Ammon's horn (tissue), 1 donor: ENCODE data around the gene PAIP2B.
"Not testable (repeated sequence)": the region's sequence is repeated elsewhere in the genome, so short reads cannot be mapped to it uniquely, and the experiment has no call there.

ENCODE experiments used
- DNase-seq: peaks from one replicate; pipeline ENCODE4 v3.0.0-alpha.2; 2016; ENCODE audit warnings: low spot score

The PAIP2B gene, protein sequence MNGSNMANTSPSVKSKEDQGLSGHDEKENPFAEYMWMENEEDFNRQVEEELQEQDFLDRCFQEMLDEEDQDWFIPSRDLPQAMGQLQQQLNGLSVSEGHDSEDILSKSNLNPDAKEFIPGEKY

DNA sequence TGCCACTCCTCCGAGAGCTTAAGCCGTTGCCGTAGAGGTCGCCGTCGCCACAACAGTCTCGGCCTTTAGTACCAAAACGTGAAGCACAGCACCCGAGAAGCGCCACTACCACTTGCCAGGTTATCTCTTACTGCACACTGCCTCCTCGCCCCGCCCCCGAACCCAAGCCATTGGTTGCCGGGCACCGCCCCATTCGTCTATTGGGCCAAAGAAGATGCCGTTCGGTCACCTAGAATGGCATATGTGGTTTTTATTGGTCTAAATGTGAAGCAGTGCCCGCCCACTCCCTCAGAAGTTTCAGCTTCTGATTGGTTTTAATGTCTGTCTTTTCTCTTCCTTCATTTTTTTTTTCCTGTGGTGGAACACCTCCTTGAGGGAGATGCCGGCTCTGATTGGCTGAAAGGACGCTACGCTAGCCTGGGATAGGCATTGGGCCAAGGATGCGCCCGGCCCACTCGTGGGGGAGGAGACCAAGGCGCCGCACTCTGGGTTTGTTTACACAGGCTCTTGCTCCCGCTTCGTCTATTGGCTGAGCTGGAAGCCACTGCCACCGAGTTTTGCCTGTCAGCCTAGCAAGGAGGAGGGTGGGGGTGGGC lies at the start of gene PAIP2B:
TSS of gene PAIP2B (minus strand) at position 139 of the 596 bp plus-strand sequence. CDS start 24,514 bp downstream, outside the sequence.
- DNase-seq = peak; percentile 100

DNA sequence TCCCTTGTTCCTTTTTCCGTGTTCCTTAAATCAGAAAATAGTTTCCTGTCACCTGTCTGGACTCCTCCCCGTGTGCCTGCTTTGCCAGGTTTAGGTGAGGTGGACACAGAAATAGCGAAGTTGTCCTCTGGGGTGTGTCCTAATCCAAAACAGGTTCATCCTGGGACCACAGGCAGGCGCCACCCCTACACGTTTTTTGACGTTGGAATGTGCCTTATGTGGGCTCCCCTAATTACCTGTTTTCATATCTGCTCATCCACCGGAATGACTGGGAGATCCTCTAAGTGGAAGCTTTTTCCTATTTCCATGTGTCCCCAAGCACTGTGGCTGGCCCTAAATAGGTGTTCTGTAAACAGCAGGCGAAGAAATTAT lies 49.0 kb upstream of the PAIP2B start:
- no peak for DNase-seq

- no peak for DNase-seq
Observed at GRCh38 chr2:71269511-71270090, 42.7 kb upstream of the PAIP2B start.

GRCh38 chr2:71263386-71263785 lies 36.5 kb upstream of the PAIP2B start:
- DNase-seq = no peak

GRCh38 chr2:71261534-71261933 lies 34.6 kb upstream of the PAIP2B start:
- DNase-seq = no peak

- DNase-seq = peak; percentile 91
Observed at GRCh38 chr2:71256421-71256820, 29.5 kb upstream of the PAIP2B start.

DNA sequence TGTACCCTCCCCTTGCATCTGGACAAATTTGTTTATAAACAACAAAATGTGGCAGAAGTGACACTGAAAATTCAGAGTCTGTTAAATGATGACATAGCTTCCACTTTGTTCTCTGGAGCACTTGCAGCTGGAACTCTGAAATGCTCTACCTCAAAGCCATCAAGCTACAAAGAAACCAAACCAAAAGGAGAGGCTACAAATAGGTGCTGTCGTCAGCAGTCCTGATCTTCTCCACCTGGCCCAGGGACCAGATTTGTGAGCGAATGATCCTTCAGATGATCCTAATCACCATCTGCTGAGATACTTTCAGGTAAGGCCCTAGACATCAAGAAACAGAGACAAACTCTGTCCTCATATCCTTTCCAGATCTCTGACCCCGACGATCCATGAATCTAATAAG lies 27.9 kb upstream of the PAIP2B start:
- DNase-seq = no peak

DNA sequence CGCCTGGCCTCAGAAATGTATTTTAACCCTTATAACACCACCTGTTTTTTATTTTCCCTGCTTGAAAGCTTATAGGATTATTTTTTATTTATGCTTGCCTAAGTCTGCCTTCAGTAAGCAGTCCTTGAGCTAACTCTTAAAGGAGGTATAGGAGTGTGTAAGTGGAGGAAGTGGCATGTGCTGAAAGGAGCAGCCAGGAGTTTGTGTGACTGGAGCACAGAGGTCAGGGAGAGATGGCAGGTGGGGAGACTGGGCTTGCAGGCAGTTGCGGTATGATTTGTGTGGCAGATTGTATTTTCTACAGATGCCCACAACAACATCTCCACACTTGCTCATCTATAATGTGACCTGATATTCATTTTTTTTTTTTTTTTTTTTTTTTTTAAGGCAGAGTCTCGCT lies 27.2 kb upstream of the PAIP2B start:
- DNase-seq = no peak

DNA sequence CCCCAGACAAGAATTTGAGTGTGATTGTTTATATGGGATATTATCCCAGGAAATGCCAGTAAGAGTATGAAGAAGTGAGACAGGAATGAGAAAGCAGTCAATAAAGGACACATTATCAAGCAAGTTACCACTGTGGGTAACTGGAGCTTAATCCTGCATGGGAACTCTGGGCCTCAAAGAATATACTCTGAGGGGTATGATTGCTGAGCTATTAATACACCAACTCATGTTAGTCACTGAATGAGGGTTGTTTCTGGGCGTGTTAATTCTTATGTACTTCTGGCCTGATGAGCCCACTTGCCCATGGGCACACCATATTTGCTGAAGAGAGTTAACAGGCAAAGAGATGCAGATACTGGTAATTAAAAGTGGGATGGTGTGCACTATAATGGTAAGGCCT lies 26.6 kb upstream of the PAIP2B start:
- DNase-seq = no peak

DNA sequence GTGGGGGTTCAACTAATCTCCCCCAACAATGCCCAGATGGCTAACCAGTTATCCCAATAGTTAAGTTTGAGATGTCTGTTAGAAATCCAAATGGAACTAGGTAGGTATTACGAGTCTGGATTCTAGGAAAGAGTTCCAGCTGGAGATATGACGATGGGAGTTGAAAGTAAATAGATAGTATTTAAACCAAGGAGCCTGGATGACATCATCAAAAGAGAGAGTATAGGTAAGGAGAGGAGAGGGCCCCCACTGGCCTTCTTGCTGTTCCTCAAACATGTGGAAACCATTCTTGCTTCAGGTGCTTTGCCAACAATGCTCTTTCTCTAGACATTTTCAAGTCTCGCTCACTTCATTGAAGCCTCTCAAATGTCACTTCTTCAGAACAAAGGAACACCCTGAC lies 26.0 kb upstream of the PAIP2B start:
- DNase-seq = no peak

- DNase-seq = no peak
Observed at GRCh38 chr2:71250935-71251334, 24.0 kb upstream of the PAIP2B start.

DNA sequence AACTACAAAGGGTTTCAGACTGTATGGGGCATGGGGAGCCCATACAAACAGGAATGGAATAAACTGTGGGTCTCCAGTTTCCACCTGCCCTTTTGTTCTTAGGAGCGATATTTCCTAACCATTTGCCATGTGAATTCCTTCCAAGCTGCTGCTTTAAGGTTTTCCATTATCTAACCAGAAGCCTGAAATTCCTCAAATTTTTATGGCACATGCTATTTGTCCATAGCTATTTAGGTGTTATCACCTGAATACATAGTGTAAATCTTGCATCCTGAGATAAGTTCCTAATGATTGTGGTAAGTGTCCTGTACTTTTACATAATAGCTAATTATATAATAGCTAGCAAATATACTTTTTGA lies 17.4 kb upstream of the PAIP2B start:
- DNase-seq = no peak

DNA sequence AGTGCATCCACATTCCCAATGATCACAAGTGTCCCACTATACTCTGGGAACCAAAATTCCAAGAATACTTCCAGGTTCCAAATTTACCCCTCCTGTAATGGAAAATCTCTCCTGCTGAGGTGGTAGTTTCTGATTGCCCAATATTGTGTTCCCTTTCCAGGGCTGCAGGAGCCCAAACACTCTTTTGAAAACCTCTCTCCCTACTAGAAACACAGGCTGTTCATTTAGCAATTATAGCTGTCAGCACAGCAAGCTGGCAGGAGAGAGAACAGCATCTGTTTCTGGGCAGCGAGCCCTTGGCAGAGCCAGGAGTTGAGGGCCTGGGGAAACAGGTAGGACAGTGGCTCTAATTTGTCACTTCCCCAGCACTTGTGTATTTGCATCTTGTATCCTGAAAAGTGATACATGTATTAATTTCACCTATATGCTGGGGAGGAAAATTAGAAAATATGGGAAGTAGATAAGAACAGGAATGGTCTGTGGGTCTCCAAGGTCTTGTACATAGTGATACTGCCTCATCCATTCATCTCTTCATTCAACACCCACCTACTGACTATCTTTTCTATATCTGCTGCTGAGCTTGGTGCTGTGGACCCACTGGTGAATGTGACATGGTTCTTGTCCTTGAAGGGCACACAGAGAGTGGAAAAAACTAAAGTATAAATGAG lies 16.9 kb upstream of the PAIP2B start:
- peak; percentile 56 for DNase-seq

GRCh38 chr2:71240794-71241193 lies 13.9 kb upstream of the PAIP2B start:
- DNase-seq = peak; percentile 33

DNA sequence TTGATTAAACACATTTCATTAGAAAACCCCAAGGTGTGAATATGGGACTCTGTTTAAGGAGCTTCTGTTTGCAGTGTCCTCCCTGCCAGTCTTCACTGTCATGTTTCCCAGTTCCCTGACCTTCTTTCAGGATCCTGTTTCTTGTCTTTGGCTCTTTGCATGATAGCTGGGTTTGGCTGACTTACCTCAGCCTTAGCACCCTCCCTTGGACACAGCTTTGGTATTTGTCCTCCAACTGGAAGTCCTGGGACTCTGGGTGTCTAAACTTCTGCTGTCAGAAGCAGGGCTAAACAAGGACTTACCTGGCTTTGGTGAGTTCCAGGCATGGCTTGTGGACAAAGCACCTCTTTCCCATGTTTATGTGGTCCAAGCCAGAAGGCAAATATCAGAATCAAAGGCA lies 11.2 kb upstream of the PAIP2B start:
- no peak for DNase-seq

GRCh38 chr2:71235930-71236587 lies 9.2 kb upstream of the PAIP2B start:
- no peak for DNase-seq

GRCh38 chr2:71233072-71233471 lies 6.2 kb upstream of the PAIP2B start:
- not testable (repeated sequence) for DNase-seq

GRCh38 chr2:71226096-71226964 lies 573 bp downstream of the PAIP2B start:
- DNase-seq = peak; percentile 32

- no peak for DNase-seq
Observed at GRCh38 chr2:71224935-71225334, 2.0 kb downstream of the PAIP2B start.

GRCh38 chr2:71224457-71224856 lies 2.4 kb downstream of the PAIP2B start:
- no peak for DNase-seq

GRCh38 chr2:71223767-71224333 lies 3.1 kb downstream of the PAIP2B start:
- DNase-seq = peak; percentile 93

- DNase-seq = no peak
Observed at GRCh38 chr2:71220743-71221142, 6.2 kb downstream of the PAIP2B start.
